Measurements from ENCODE around the gene PDIA5. TPM values are rescaled to one million over a fixed set of nuclear protein-coding genes. Genes with fewer than 3 reads are reported as not detected.

Gene PDIA5
- total RNA-seq, 1 donor, result 54.3 TPM

GRCh38 chr3:123104550-123104949, 37.7 kb downstream of the PDIA5 start:
- H3K4me3 ChIP-seq (ENCODE audit: insufficient read depth, low read length), result no peak overlapping the region
- TF ChIP-seq, protein P1, sequence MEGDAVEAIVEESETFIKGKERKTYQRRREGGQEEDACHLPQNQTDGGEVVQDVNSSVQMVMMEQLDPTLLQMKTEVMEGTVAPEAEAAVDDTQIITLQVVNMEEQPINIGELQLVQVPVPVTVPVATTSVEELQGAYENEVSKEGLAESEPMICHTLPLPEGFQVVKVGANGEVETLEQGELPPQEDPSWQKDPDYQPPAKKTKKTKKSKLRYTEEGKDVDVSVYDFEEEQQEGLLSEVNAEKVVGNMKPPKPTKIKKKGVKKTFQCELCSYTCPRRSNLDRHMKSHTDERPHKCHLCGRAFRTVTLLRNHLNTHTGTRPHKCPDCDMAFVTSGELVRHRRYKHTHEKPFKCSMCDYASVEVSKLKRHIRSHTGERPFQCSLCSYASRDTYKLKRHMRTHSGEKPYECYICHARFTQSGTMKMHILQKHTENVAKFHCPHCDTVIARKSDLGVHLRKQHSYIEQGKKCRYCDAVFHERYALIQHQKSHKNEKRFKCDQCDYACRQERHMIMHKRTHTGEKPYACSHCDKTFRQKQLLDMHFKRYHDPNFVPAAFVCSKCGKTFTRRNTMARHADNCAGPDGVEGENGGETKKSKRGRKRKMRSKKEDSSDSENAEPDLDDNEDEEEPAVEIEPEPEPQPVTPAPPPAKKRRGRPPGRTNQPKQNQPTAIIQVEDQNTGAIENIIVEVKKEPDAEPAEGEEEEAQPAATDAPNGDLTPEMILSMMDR (IDR thresholded peaks at IDR 0.05; ENCODE audit: extremely low read depth, low read depth, low read length), result no peak
- peak; percentile 95 for DNase-seq (ENCODE audit: insufficient read length, low spot score, missing footprints)
- H3K9me3 ChIP-seq (ENCODE audit: low read depth, low read length), result no peaks in the 10 kb centered on the region
- peaks cover 11% of the 10 kb centered on the region for H3K4me1 ChIP-seq (ENCODE audit: insufficient read depth, low read length)
- H3K27ac ChIP-seq (ENCODE audit: low read depth, low read length), result peak overlapping the region; percentile 46
- H3K36me3 ChIP-seq (ENCODE audit: insufficient read depth, low read length), result peaks cover 69% of the 10 kb centered on the region
- peaks cover 10% of the 10 kb centered on the region for H3K79me2 ChIP-seq (ENCODE audit: insufficient read depth, low read length)
- H2AFZ ChIP-seq (ENCODE audit: low read length), result no peak overlapping the region
- H3K27me3 ChIP-seq (ENCODE audit: insufficient read depth, low read length), result no peaks in the 10 kb centered on the region
- no peak overlapping the region for H3K4me2 ChIP-seq (ENCODE audit: insufficient read depth, low read length)
- H4K20me1 ChIP-seq (ENCODE audit: insufficient read depth, low read length), result peaks cover 23% of the 10 kb centered on the region

DNA sequence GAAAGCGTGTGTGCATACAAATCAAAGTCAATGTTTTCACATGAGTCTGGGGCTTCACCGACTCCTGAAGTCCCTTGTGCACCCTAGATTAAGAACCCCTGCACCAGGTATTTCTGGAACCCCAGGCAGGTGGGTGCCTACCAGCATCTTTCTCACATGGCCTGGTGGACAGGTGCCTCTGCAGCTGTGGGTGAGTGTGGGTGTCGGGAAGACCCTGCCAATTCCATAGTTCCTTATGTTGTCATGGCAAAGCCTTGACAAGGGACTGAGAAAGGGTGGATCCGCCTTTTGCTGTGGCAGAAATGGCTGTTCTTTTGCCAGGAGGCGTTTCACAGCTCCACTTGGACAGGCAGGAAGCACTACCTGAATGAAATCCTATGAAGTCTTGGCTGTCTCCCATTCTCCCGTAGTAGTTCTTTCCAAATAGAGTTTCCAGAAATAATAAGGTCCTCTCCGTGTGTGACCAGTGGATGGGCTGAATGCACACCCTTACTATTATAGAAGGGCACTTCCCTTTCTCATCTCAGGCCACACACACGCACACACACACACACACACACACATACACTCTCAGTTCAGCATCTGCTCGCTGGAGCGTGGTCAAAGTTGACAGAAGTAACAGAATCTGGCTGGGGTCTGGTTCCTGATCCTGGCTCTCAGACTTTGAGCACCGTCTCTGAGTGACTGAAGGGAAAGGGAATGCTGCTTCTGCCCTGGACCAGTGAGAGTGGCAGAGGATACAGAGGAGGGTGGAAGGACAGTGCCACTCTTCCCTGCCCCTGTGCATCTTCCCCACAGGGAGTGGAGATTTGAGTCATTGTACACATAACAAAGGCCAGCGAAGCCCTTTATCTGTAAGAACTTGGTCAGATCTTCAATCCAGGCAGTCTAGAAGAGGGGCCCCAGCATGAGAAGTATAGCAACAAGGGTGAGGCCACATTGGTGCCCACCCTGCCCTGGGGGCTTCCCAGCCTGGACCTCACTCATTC, 38.7 kb downstream of the PDIA5 start:
- Histone ChIP-seq H3K27ac (ENCODE audit: low read depth, low read length) (no peak overlapping the region), H2AFZ (ENCODE audit: low read length) (no peak overlapping the region), H3K4me3 (ENCODE audit: insufficient read depth, low read length) (no peak overlapping the region), H3K4me1 (ENCODE audit: insufficient read depth, low read length) (peaks cover 11% of the 10 kb centered on the region), H3K27me3 (ENCODE audit: insufficient read depth, low read length) (no peaks in the 10 kb centered on the region), H3K9me3 (ENCODE audit: low read depth, low read length) (no peaks in the 10 kb centered on the region), H3K4me2 (ENCODE audit: insufficient read depth, low read length) (no peak overlapping the region), H3K79me2 (ENCODE audit: insufficient read depth, low read length) (peaks cover 3% of the 10 kb centered on the region), H3K36me3 (ENCODE audit: insufficient read depth, low read length) (peaks cover 73% of the 10 kb centered on the region), H4K20me1 (ENCODE audit: insufficient read depth, low read length) (peaks cover 17% of the 10 kb centered on the region)
- TF ChIP-seq, protein P1 (IDR thresholded peaks at IDR 0.05; ENCODE audit: extremely low read depth, low read depth, low read length), result no peak
- no peak for DNase-seq (ENCODE audit: insufficient read length, low spot score, missing footprints)

- H4K20me1 ChIP-seq (ENCODE audit: insufficient read depth, low read length), result peaks cover 7% of the 10 kb centered on the region
- H3K9me3 ChIP-seq (ENCODE audit: low read depth, low read length), result no peaks in the 10 kb centered on the region
- H3K4me2 ChIP-seq (ENCODE audit: insufficient read depth, low read length), result no peak overlapping the region
- no peak overlapping the region for H2AFZ ChIP-seq (ENCODE audit: low read length)
- TF ChIP-seq, protein P1 (IDR thresholded peaks at IDR 0.05; ENCODE audit: extremely low read depth, low read depth, low read length), result no peak
- H3K4me1 ChIP-seq (ENCODE audit: insufficient read depth, low read length), result no peaks in the 10 kb centered on the region
- no peak overlapping the region for H3K4me3 ChIP-seq (ENCODE audit: insufficient read depth, low read length)
- H3K27ac ChIP-seq (ENCODE audit: low read depth, low read length), result no peak overlapping the region
- no peaks in the 10 kb centered on the region for H3K27me3 ChIP-seq (ENCODE audit: insufficient read depth, low read length)
- H3K36me3 ChIP-seq (ENCODE audit: insufficient read depth, low read length), result peaks cover 79% of the 10 kb centered on the region
- no peak for DNase-seq (ENCODE audit: insufficient read length, low spot score, missing footprints)
- no peaks in the 10 kb centered on the region for H3K79me2 ChIP-seq (ENCODE audit: insufficient read depth, low read length)
Measured at GRCh38 chr3:123110282-123110975, 43.6 kb downstream of the PDIA5 start.

Measured in osteoblast (primary cell).